Memory B cell (primary cell): ENCODE data around the gene NXPE4.
"Not testable (repeated sequence)": the region's sequence is repeated elsewhere in the genome, so short reads cannot be mapped to it uniquely, and the experiment has no call there.

ENCODE experiments used
- ATAC-seq: fragments of 150-1000 bp; cut with Tn5 transposase; 2 replicates; pipeline ENCODE4 v1.10.0; 2021; ENCODE audit warnings: low read depth, mild to moderate bottlenecking, moderate library complexity
- DNase-seq, 2 donors: peaks; one replicate each; pipeline ENCODE4 v3.0.0; 2022; ENCODE audit warnings: low spot score in 2 of 2
- H3K27ac Mint-ChIP-seq: one replicate; pipeline ENCODE4 v1.8.0; 2022; ENCODE audit warnings: mild to moderate bottlenecking, moderate library complexity, mixed read lengths
- H3K27me3 Mint-ChIP-seq: one replicate; pipeline ENCODE4 v1.8.0; 2022; ENCODE audit warnings: mixed read lengths
- H3K36me3 Mint-ChIP-seq: one replicate; pipeline ENCODE4 v1.8.0; 2022; ENCODE audit warnings: mild to moderate bottlenecking, mixed read lengths
- H3K4me1 Mint-ChIP-seq: one replicate; pipeline ENCODE4 v1.8.0; 2022; ENCODE audit warnings: mixed read lengths
- H3K4me3 Mint-ChIP-seq: one replicate; pipeline ENCODE4 v1.8.0; 2022; ENCODE audit warnings: mild to moderate bottlenecking, moderate library complexity, mixed read lengths
- H3K9me3 Mint-ChIP-seq: one replicate; pipeline ENCODE4 v1.8.0; 2022; ENCODE audit warnings: mixed read lengths

Gene NXPE4

DNA sequence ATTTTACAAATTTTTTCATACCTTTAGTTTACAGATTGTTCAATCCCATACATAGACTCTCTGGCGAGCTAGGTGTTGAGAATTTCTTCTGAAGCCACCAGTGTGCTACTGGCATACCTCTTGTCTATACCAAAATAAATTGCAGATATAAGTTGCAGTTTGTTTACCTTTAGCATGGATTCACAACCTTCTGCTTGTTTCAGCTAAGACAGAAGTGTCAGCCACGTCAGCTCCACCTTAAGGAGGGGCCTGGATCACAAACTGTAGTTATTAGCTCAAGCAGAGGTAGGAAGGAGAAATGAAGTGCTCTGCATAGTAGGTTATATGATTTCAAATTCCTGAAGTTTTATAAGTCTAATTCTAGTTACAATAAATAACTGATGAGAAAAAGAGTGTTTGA is at the start of gene NXPE4:
TSS of gene NXPE4 (minus strand) at position 216 of the 400 bp plus-strand sequence. CDS start 1,027 bp downstream, outside the sequence.
- H3K27ac Mint-ChIP-seq = no peak within 1 kb of the TSS
- DNase-seq (no peak), ATAC-seq (no peak)
- H3K9me3 Mint-ChIP-seq = no peaks in the 10 kb centered on the region
- no peaks in the 10 kb centered on the region for H3K36me3 Mint-ChIP-seq
- H3K27me3 Mint-ChIP-seq = no peaks in the 10 kb centered on the region
- no peaks in the 10 kb centered on the region for H3K4me1 Mint-ChIP-seq
- H3K4me3 Mint-ChIP-seq = no peak within 1 kb of the TSS

DNA sequence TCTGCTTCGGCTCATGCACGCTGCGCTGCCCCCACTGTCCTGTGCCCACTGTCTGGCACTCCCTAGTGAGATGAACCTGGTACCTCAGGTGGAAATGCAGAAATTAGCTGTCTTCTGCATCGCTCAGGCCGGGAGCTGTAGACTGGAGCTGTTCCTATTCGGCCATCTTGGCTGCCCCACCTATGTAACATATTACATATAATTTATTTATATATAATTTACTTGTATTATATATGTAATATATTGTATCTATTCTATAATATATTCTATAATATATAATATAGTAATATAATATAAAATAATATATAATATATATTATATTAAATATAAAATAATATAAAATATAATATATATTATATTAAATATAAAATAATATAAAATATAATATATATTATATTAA is 43.9 kb upstream of the NXPE4 start:
- H3K36me3 Mint-ChIP-seq, H3K4me1 Mint-ChIP-seq, H3K27ac Mint-ChIP-seq, ATAC-seq, H3K9me3 Mint-ChIP-seq, DNase-seq, H3K27me3 Mint-ChIP-seq, H3K4me3 Mint-ChIP-seq: not testable (repeated sequence)

DNA sequence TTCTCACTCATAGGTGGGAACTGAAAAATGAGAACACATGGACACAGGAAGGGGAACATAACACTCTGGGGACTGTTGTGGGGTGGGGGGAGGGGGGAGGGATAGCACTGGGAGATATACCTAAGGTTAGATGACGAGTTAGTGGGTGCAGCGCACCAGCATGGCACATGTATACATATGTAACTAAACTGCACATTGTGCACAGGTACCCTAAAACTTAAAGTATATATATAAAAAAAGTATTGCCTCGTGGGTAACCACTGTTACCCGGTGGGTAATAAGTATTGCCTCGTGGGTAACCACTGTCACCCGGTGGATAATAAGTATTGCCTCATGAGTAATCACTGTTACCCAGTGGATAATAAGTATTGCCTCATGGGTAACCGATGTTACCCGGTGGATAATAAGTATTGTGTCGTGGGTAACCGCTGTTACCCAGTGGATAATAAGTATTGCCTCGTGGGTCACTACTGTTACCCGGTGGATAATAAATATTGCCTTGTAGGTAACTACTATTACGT is 35.9 kb upstream of the NXPE4 start:
- not testable (repeated sequence) for H3K9me3 Mint-ChIP-seq, H3K27me3 Mint-ChIP-seq, ATAC-seq, H3K27ac Mint-ChIP-seq, DNase-seq, H3K36me3 Mint-ChIP-seq, H3K4me1 Mint-ChIP-seq, H3K4me3 Mint-ChIP-seq

DNA sequence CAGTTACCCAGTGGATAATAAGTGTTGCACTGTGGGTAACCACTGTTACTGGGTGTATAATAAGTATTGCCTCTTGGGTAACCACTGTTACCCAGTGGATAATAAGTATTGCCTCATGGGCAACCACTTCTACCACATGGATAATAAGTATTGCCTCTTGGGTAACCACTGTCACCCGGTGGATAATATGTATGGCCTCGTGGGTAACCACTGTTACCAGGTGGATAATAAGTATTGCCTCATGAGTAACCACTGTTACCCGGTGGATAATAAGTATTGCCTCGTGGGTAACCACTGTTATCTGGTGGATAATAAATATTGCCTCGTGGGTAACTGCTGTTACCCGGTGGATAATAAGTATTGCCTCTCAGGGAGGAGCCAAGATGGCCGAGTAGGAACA is 29.7 kb upstream of the NXPE4 start:
- Mint-ChIP-seq H3K36me3 (no peaks in the 10 kb centered on the region), H3K27me3 (peaks cover 2% of the 10 kb centered on the region), H3K27ac (no peak overlapping the region), H3K4me3 (no peak overlapping the region), H3K9me3 (no peaks in the 10 kb centered on the region), H3K4me1 (no peaks in the 10 kb centered on the region)
- DNase-seq (no peak), ATAC-seq (no peak)

DNA sequence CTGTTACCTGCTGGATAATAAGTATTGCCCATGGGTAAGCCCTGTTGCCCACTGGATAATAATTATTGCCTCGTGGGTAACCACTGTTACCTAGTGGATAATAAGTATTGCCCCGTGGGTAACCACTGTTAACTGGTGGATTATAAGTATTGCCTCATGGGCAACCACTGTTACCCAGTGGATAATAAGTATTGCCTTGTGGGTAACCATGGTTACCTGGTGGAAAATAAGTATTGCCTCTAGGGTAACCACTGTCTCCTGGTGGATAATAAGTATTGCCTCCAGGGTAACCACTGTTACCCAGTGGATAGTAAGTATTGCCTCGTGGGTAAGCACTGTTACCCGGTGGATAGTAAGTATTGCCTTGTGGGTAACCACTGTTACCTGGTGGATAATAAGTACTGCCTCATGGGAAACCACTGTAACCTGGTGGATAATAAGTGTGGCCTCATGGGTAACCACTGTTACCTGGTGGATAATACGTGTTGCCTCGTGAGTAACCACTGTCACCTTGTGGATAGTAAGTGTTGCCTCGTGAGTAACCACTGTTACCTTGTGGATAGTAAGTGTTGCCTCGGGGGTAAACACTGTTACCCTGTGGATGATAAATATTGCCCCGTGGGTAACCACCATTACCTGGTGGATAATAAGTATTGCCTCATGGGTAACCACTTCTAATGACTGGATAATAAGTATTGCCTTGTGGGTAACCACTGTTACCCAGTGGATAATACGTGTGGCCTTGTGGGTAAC is 29.0 kb upstream of the NXPE4 start:
- no peak overlapping the region for H3K4me3 Mint-ChIP-seq

DNA sequence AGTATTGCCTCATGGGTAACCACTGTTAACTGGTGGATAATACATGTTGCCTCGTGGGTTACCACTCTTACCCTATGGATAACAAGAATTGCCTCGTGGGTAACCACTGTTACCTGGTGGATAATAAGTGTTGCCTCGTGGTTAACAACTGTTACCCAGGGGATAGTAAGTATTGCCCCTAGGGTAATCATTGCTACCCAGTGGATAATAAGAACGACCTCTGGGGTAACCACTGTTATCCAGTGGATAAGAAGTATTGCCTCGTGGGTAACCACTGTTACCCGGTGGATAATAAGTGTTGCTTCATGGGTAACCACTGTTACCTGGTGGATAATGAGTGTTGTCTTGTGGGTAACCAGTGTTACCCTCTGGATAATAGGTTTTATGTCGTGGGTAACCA is 28.1 kb upstream of the NXPE4 start:
- H3K4me3 Mint-ChIP-seq = no peak overlapping the region
- H3K36me3 Mint-ChIP-seq = no peaks in the 10 kb centered on the region
- H3K4me1 Mint-ChIP-seq = no peaks in the 10 kb centered on the region
- no peaks in the 10 kb centered on the region for H3K9me3 Mint-ChIP-seq
- DNase-seq (no peak), ATAC-seq (no peak)
- peaks cover 2% of the 10 kb centered on the region for H3K27me3 Mint-ChIP-seq
- no peak overlapping the region for H3K27ac Mint-ChIP-seq

More for the DNA sequence above, 29.0 kb upstream of the NXPE4 start:
- peaks cover 2% of the 10 kb centered on the region for H3K27me3 Mint-ChIP-seq
- no peaks in the 10 kb centered on the region for H3K4me1 Mint-ChIP-seq
- H3K27ac Mint-ChIP-seq = no peak overlapping the region
- no peaks in the 10 kb centered on the region for H3K36me3 Mint-ChIP-seq
- DNase-seq (no peak), ATAC-seq (no peak)
- no peaks in the 10 kb centered on the region for H3K9me3 Mint-ChIP-seq

DNA sequence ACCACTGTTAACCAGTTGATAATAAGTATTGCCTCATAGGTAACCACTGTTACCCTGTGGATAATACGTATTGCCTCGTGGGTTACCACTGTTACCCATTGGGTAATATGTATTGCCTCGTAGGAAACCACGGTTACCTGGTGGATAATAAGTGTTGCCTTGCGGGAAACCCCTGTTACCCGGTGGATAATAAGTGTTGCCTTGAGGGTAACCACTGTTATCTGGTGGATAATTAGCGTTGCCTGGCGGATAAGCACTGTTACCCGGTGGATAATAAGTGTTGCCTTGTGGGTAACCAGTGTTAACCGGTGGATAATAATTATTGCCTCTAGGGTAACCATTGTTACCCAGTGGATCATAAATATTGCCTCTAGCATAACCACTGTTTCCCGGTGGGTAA is 27.3 kb upstream of the NXPE4 start:
- H3K4me3 Mint-ChIP-seq = no peak overlapping the region
- no peak for ATAC-seq

DNA sequence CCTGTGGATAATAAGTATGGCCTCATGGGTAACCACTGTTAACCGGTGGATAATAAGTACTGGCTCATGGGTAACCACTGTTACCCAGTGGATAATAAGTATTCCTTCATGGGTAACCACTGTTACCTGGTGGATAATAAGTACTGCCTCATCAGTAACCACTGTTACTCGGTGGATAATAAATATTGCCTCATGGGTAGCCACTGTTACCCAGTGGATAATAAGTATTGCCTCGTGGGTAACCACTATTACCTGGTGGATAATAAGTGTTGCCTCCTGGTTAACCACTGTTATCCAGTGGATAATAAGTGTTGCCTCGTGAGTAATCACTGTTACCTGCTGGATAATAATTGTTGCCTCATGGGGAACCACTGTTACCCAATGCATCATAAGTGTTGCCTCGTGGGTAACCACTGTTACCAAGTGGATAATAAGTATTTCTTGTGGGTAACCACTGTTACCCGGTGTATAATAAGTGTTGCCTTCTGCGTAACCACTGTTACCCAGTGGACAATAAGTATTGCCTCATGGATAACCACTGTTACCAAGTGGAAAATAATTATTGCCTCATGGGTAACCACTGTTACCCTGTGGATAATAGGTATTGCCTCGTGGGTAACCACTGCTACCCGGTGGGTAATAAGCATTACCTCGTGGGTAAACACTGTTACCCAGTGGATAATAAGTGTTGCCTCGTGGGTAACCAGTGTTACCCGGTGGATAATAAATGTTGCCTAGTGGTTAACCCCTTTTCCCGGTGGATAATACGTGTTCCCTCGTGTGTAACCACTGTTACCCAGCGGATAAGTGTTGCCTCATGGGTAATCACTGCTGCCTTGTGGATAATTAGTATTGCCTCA is 26.6 kb upstream of the NXPE4 start:
- no peaks in the 10 kb centered on the region for H3K9me3 Mint-ChIP-seq
- H3K4me3 Mint-ChIP-seq = no peak overlapping the region
- no peaks in the 10 kb centered on the region for H3K4me1 Mint-ChIP-seq
- DNase-seq = no peak
- H3K36me3 Mint-ChIP-seq = no peaks in the 10 kb centered on the region
- H3K27ac Mint-ChIP-seq = no peak overlapping the region
- H3K27me3 Mint-ChIP-seq = peaks cover 2% of the 10 kb centered on the region
- no peak for ATAC-seq

More for the DNA sequence above, 27.3 kb upstream of the NXPE4 start:
- H3K27ac Mint-ChIP-seq = no peak overlapping the region
- no peaks in the 10 kb centered on the region for H3K4me1 Mint-ChIP-seq
- peaks cover 2% of the 10 kb centered on the region for H3K27me3 Mint-ChIP-seq
- H3K9me3 Mint-ChIP-seq = no peaks in the 10 kb centered on the region
- no peak for DNase-seq
- no peaks in the 10 kb centered on the region for H3K36me3 Mint-ChIP-seq

DNA sequence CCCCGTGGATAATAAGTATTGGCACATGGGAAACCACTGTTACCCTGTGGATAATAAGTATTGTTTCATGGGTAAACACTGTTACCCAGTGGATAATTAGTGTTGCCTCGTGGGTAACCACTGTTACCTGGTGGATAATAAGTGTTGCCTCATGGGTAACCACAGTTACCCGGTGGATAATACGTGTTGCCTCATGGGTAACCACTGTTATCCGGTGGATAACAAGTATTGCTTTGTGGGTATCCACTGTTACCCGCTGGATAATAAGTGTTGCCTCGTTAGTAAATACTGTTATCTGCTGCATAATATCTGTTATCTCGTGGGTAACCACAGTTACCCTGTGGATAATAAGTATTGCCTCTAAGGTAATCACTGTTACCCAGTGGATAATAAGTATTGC is 25.5 kb upstream of the NXPE4 start:
- Mint-ChIP-seq H3K4me3 (no peak overlapping the region), H3K27me3 (no peaks in the 10 kb centered on the region), H3K27ac (no peak overlapping the region), H3K36me3 (no peaks in the 10 kb centered on the region), H3K9me3 (no peaks in the 10 kb centered on the region), H3K4me1 (no peaks in the 10 kb centered on the region)
- ATAC-seq = no peak
- no peak for DNase-seq

DNA sequence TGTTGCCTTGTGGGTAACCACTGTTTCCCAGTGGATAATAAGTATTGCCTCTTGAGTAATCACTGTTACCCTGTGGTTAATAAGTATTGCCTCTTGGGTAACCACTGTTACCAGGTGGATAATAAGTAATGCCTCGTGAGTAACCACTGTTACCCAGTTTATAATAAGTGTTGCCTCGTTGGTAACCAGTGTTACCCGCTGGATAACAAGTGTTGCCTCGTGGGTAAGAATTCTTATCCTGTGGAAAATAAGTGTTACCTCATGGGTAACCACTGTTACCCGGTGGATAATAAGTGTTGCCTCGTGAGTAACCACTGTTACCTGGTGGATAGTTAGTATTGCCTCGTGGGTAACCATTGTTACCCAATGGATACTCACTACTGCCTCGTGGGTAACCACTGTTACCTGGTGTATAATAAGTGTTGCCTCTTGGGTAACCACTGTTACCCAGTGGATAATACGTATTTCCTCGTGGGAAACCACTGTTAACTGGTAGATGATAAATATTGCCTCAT is 24.1 kb upstream of the NXPE4 start:
- H3K27ac Mint-ChIP-seq = no peak overlapping the region
- no peak for DNase-seq

DNA sequence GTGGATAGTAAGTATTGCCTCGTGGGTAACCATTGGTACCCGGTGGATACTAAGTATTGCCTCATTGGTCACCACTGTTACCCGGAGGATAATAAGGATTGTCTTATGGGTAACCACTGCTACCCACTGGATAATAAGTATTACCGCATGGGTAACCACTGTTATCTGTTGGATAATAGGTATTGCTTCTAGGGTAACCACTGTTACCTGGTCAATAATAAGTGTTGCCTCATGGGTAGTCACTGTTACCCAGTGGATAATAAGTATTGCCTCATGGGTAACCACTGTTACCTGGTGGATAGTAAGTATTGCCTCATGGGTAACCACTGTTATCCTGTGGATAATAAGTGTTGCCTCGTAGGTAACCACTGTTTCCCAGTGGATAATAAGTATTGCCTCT is 22.6 kb upstream of the NXPE4 start:
- DNase-seq = no peak
- Mint-ChIP-seq H3K4me3 (no peak overlapping the region), H3K27ac (no peak overlapping the region), H3K27me3 (no peaks in the 10 kb centered on the region), H3K36me3 (no peaks in the 10 kb centered on the region), H3K4me1 (no peaks in the 10 kb centered on the region), H3K9me3 (no peaks in the 10 kb centered on the region)
- no peak for ATAC-seq

More for the DNA sequence above, 24.1 kb upstream of the NXPE4 start:
- Mint-ChIP-seq H3K36me3 (no peaks in the 10 kb centered on the region), H3K4me1 (no peaks in the 10 kb centered on the region), H3K27me3 (no peaks in the 10 kb centered on the region), H3K9me3 (no peaks in the 10 kb centered on the region), H3K4me3 (no peak overlapping the region)
- no peak for ATAC-seq

DNA sequence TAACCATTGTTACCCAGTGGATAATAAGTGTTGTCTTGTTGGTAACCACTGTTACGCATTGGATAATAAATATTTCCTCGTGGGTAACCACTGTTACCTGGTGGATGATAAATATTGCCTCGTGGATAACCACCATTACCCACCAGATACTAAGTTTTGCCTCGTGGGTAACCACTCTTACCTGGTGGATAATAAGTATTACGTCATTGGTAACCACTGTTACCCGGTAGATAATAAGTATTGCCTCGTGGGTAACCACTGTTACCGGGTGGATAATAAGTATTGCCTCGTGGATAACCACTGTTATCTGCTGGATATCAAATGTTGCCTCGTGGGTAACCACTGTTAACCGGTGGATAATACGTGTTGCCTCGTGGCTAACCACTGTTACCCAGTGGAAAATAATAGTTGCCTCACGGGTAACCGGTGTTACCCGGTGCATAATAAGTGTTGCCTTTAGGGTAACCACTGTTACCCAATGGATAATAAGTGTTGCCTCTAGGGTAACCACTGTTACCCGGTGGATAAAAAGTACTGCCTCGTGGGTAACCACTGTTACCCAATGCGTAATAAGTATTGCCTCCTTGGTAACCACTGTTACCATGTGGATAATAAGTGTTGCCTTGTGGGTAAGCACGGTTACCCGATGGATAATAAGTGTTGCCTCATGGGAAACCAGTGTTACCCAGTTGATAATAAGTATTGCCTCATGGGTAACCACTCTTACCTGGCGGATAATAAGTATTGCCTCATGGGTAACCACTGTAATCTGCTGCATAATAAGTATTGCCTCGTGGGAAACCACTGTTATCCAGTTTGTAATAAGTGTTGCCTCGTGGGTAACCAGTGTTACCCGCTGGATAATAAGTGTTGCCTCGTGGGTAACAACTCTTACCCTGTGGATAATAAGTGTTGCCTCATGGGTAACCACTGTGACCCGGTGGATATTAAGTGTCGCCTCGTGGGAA is 21.9 kb upstream of the NXPE4 start:
- Mint-ChIP-seq H3K9me3 (no peaks in the 10 kb centered on the region), H3K4me3 (no peak overlapping the region), H3K27ac (no peak overlapping the region), H3K4me1 (no peaks in the 10 kb centered on the region), H3K27me3 (no peaks in the 10 kb centered on the region), H3K36me3 (no peaks in the 10 kb centered on the region)
- DNase-seq (no peak), ATAC-seq (no peak)

DNA sequence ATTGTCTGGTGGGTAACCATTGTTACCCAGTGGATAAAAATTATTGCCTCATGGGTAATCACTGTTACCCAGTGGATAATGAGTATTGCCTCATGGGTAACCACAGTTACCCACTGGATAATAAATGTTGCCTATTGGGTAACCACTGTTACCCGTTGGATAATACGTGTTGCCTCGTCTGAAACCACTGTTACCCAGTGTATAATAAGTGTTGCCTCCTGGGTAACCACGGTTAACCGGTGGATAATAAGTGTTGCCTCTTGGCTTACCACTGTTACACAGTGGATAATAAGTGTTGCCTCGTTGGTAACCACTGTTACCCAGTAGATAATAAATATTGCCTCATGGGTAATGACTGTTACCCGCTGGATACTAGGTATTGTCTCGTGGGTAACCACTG is 20.9 kb upstream of the NXPE4 start:
- no peaks in the 10 kb centered on the region for H3K36me3 Mint-ChIP-seq
- no peaks in the 10 kb centered on the region for H3K4me1 Mint-ChIP-seq
- no peaks in the 10 kb centered on the region for H3K27me3 Mint-ChIP-seq
- H3K9me3 Mint-ChIP-seq = no peaks in the 10 kb centered on the region
- H3K27ac Mint-ChIP-seq = no peak overlapping the region
- DNase-seq (no peak), ATAC-seq (no peak)
- H3K4me3 Mint-ChIP-seq = no peak overlapping the region
